ENCODE measurements around the gene ADAT3. TPM values are rescaled to one million over a fixed set of nuclear protein-coding genes. Genes with fewer than 3 reads are reported as not detected.
A peak's percentile ranks its signal among the peaks of the same experiment; 100 is the strongest.

ADAT3 gene
- total RNA-seq, 1 donor from 2014 or later, result 1.8 TPM

DNA sequence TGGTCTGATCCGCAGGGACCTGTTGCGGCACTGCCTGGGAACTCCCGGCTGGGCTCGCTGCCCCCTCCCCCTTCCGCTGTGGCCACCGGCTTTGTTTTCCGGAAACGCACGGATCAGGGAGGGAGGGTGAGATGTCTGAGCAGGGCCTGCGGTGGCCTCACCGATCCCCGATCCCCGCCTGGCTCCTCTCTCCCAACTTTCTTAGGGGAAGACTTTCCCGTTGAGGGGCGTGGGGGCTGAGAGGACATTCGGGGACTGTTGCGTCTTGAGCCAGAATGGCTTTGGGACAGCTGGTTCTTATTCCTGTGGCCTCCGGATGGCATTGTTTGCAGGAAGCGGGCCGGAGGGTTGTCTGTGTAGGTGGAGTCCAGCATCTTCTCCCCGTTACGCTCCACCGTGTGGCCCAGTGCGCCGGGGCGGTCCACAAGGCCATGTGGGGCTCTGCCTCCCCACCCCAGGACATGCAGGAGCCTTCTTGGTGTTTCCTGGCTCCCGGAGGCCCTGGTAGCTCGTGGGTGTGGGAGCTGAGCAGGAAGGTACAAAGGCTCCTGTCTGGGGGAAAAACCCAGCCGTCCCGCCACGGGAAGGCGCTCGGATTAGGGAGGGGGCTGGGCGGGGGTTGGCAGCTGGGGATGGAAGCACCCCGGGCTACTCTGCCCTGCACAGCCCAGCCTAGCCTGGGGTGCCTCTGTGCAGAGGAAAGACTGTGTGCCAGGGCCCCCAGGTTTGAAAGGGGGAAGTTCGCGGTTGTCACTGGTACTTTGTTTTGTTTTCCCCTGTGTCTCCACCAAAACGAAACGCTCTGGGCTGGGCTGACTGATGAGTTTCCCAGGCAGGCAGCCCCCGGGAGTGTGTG is 37.1 kb downstream of the ADAT3 start:
- TF ChIP-seq, protein P1, sequence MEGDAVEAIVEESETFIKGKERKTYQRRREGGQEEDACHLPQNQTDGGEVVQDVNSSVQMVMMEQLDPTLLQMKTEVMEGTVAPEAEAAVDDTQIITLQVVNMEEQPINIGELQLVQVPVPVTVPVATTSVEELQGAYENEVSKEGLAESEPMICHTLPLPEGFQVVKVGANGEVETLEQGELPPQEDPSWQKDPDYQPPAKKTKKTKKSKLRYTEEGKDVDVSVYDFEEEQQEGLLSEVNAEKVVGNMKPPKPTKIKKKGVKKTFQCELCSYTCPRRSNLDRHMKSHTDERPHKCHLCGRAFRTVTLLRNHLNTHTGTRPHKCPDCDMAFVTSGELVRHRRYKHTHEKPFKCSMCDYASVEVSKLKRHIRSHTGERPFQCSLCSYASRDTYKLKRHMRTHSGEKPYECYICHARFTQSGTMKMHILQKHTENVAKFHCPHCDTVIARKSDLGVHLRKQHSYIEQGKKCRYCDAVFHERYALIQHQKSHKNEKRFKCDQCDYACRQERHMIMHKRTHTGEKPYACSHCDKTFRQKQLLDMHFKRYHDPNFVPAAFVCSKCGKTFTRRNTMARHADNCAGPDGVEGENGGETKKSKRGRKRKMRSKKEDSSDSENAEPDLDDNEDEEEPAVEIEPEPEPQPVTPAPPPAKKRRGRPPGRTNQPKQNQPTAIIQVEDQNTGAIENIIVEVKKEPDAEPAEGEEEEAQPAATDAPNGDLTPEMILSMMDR (IDR thresholded peaks at IDR 0.05; ENCODE audit: insufficient read depth, low read length, poor library complexity, severe bottlenecking), result no peak
- Histone ChIP-seq H3K4me3 (ENCODE audit: low read depth, low read length) (peak overlapping the region; percentile 99), H3K36me3 (ENCODE audit: control insufficient read depth, insufficient read depth, low read length) (no peaks in the 10 kb centered on the region), H3K27me3 (ENCODE audit: control insufficient read depth, insufficient read depth, low read length) (no peaks in the 10 kb centered on the region)
- no peak for DNase-seq (ENCODE audit: low read depth)

- DNase-seq (ENCODE audit: low read depth), result no peak
- H3K36me3 ChIP-seq (ENCODE audit: control insufficient read depth, insufficient read depth, low read length), result no peaks in the 10 kb centered on the region
- H3K4me3 ChIP-seq (ENCODE audit: low read depth, low read length), result peak overlapping the region; percentile 99
- TF ChIP-seq, protein P1 (IDR thresholded peaks at IDR 0.05; ENCODE audit: insufficient read depth, low read length, poor library complexity, severe bottlenecking), result no peak
- no peaks in the 10 kb centered on the region for H3K27me3 ChIP-seq (ENCODE audit: control insufficient read depth, insufficient read depth, low read length)
These were observed 37.8 kb downstream of the ADAT3 start for GRCh38 chr19:1942934-1943555.

DNA sequence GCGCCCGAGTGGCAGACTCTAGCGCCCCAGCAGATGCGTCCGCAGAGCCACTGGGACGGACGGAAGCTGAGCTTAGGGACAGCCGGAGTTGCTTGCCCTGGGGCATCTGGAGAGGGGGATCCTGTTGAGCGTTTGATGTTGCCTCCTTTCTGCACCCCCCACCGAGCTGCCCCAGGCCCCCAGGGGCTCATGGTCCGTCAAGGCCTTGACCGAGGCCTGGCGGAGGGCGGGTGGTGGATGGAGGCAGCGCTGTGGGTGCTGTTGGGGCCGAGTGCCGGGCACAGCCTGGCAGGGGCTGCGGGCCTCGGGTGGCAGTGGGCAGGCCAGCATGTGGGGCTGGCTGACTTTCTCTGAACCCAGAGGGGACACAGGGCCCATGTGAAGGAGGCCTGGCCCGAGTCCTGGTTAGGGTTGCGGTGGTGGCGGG is 38.5 kb downstream of the ADAT3 start:
- TF ChIP-seq, protein P1 (IDR thresholded peaks at IDR 0.05; ENCODE audit: insufficient read depth, low read length, poor library complexity, severe bottlenecking), result no peak
- no peaks in the 10 kb centered on the region for H3K36me3 ChIP-seq (ENCODE audit: control insufficient read depth, insufficient read depth, low read length)
- no peak for DNase-seq (ENCODE audit: low read depth)
- H3K4me3 ChIP-seq (ENCODE audit: low read depth, low read length), result no peak overlapping the region
- H3K27me3 ChIP-seq (ENCODE audit: control insufficient read depth, insufficient read depth, low read length), result no peaks in the 10 kb centered on the region

- TF ChIP-seq, protein P1 (IDR thresholded peaks at IDR 0.05; ENCODE audit: insufficient read depth, low read length, poor library complexity, severe bottlenecking), result no peak
- no peak overlapping the region for H3K4me3 ChIP-seq (ENCODE audit: low read depth, low read length)
These were observed 39.1 kb downstream of the ADAT3 start for GRCh38 chr19:1944088-1944915.

GRCh38 chr19:1944916-1945561 is 39.8 kb downstream of the ADAT3 start:
- no peaks in the 10 kb centered on the region for H3K27me3 ChIP-seq (ENCODE audit: control insufficient read depth, insufficient read depth, low read length)
- H3K4me3 ChIP-seq (ENCODE audit: low read depth, low read length), result no peak overlapping the region
- no peak for DNase-seq (ENCODE audit: low read depth)
- H3K36me3 ChIP-seq (ENCODE audit: control insufficient read depth, insufficient read depth, low read length), result no peaks in the 10 kb centered on the region
- TF ChIP-seq, protein P1 (IDR thresholded peaks at IDR 0.05; ENCODE audit: insufficient read depth, low read length, poor library complexity, severe bottlenecking), result no peak

More at GRCh38 chr19:1944088-1944915, 39.1 kb downstream of the ADAT3 start:
- Histone ChIP-seq H3K27me3 (ENCODE audit: control insufficient read depth, insufficient read depth, low read length) (no peaks in the 10 kb centered on the region), H3K36me3 (ENCODE audit: control insufficient read depth, insufficient read depth, low read length) (no peaks in the 10 kb centered on the region)
- DNase-seq (ENCODE audit: low read depth), result no peak

Data from kidney epithelial cell (primary cell).